Hepatocyte (in vitro differentiated cells): Measurements from ENCODE around the gene FBXL3. TPM values are rescaled to one million over a fixed set of nuclear protein-coding genes. Genes with fewer than 3 reads are reported as not detected.

Experiments used
- DNase-seq: peaks from one replicate; pipeline ENCODE4 v3.0.0-alpha.2; 2016; ENCODE audit warnings: low spot score
- H2AFZ ChIP-seq: fragments of 200-600 bp; sonication (generic); 2 replicates; pipeline ENCODE4 v1.6.0; 2016; ENCODE audit warnings: antibody characterized with exemption, mild to moderate bottlenecking
- H3K27ac ChIP-seq: fragments of 200-600 bp; sonication (generic); 2 replicates; pipeline ENCODE4 v1.5.1; 2016; ENCODE audit warnings: mild to moderate bottlenecking
- H3K27me3 ChIP-seq: fragments of 200-600 bp; sonication (generic); 2 replicates; pipeline ENCODE4 v1.6.1; 2016
- H3K36me3 ChIP-seq: fragments of 200-600 bp; sonication (generic); replicated peaks from 2 replicates; pipeline ENCODE4 v1.5.1; 2016; ENCODE audit warnings: low read depth; ENCODE audit not compliant: insufficient read depth
- H3K4me1 ChIP-seq: fragments of 200-600 bp; sonication (generic); 2 replicates; pipeline ENCODE4 v1.5.1; 2016; ENCODE audit warnings: mild to moderate bottlenecking, moderate library complexity; ENCODE audit not compliant: insufficient read depth
- H3K4me2 ChIP-seq: fragments of 200-600 bp; sonication (generic); 2 replicates; pipeline ENCODE4 v1.6.0; 2016
- H3K4me3 ChIP-seq: fragments of 200-600 bp; sonication (generic); 2 replicates; pipeline ENCODE4 v1.5.1; 2016; ENCODE audit warnings: mild to moderate bottlenecking
- H3K79me2 ChIP-seq: fragments of 200-600 bp; sonication (generic); 2 replicates; pipeline ENCODE4 v1.6.0; 2017; ENCODE audit warnings: mild to moderate bottlenecking
- H3K9me2 ChIP-seq: fragments of 200-600 bp; sonication (generic); replicated peaks from 2 replicates; pipeline ENCODE4 v1.6.0; 2017; ENCODE audit warnings: mild to moderate bottlenecking; ENCODE audit not compliant: insufficient read depth
- H3K9me3 ChIP-seq: fragments of 200-600 bp; sonication (generic); 2 replicates; pipeline ENCODE4 v1.5.1; 2016; ENCODE audit warnings: low read depth, mild to moderate bottlenecking
- H4K20me1 ChIP-seq: fragments of 200-600 bp; sonication (generic); 2 replicates; pipeline ENCODE4 v1.6.0; 2016; ENCODE audit warnings: mild to moderate bottlenecking; ENCODE audit not compliant: insufficient read depth, poor library complexity, severe bottlenecking
- CTCF ChIP-seq: fragments of 200-600 bp; sonication (generic); IDR thresholded peaks from 2 replicates; pipeline ENCODE4 v1.5.1; 2016; ENCODE audit warnings: antibody characterized with exemption, mild to moderate bottlenecking; ENCODE audit not compliant: poor library complexity
- EZH2 ChIP-seq: fragments of 200-600 bp; sonication (generic); IDR thresholded peaks from 2 replicates; pipeline ENCODE4 v1.6.1; 2016; ENCODE audit warnings: antibody characterized with exemption, mild to moderate bottlenecking, borderline replicate concordance
- EZH2phosphoT487 ChIP-seq: fragments of 200-600 bp; sonication (generic); IDR thresholded peaks from one replicate; pipeline ENCODE4 v1.6.1; 2018; ENCODE audit warnings: antibody characterized with exemption, mild to moderate bottlenecking, low read depth, moderate library complexity; ENCODE audit not compliant: unreplicated experiment, severe bottlenecking
- WGBS: methylation state at CpG from one replicate; pipeline ENCODE4 v1.1.6; 2016; ENCODE audit warnings: low lambda C conversion rate; ENCODE audit errors: missing lambda C conversion rate; 5-methylcytosine and 5-hydroxymethylcytosine counted together
- polyA plus RNA-seq: library from polyadenylated mRNA; unstranded; fragments of >200 nt; fragmentation: Nextera tagmentation; extraction: Ambion mirVana; gene quantifications from 2 replicates; pipeline ENCODE4 v1.2.1, GENCODE V29; 2016
- total RNA-seq: library from RNA; depleted of rRNA; stranded (reverse); fragments of >200 nt; gene quantifications from 2 replicates; pipeline ENCODE4 v1.2.3, GENCODE V29; 2014

Gene FBXL3
- total and polyA plus RNA-seq, 2 experiments from 2014 or later = 25.1 to 61.8 TPM

DNA sequence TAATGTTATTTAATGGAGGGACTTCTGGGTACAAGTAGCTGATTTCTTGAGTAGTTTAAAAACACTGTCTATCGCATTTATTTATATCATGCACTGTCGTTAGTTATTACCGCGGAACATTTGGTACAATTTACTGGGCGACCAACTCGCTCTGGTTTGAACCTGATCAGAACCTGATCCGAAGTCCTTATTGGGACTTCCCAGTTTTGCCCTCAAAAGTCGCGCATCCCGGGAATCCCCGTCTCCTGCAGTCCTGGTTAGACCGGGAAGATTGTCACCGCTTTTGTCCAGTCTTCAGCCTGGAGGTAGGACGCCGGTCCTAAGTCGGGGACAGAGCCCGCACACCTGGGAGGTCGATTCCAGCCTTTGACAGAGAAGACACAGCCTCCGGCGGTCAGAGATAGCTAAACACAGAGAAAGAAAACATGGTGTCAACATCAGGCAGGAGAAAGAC is 34.4 kb downstream of the FBXL3 start:
- under 1% methylated on average over 20 of the region's 20 CpGs for WGBS
- Histone ChIP-seq H3K4me1 (peaks cover 6% of the 10 kb centered on the region), H4K20me1 (no peaks in the 10 kb centered on the region), H3K79me2 (peaks cover 25% of the 10 kb centered on the region), H3K4me2 (peak overlapping the region; percentile 87), H3K27ac (peak overlapping the region; percentile 96), H3K9me3 (no peaks in the 10 kb centered on the region), H3K9me2 (no peaks in the 10 kb centered on the region), H2AFZ (peak overlapping the region; percentile 64), H3K36me3 (no peaks in the 10 kb centered on the region), H3K4me3 (peak overlapping the region; percentile 47), H3K27me3 (no peaks in the 10 kb centered on the region)
- TF ChIP-seq EZH2 (no peak), EZH2phosphoT487 (no peak), CTCF (no peak)
- DNase-seq = peak; percentile 62

DNA sequence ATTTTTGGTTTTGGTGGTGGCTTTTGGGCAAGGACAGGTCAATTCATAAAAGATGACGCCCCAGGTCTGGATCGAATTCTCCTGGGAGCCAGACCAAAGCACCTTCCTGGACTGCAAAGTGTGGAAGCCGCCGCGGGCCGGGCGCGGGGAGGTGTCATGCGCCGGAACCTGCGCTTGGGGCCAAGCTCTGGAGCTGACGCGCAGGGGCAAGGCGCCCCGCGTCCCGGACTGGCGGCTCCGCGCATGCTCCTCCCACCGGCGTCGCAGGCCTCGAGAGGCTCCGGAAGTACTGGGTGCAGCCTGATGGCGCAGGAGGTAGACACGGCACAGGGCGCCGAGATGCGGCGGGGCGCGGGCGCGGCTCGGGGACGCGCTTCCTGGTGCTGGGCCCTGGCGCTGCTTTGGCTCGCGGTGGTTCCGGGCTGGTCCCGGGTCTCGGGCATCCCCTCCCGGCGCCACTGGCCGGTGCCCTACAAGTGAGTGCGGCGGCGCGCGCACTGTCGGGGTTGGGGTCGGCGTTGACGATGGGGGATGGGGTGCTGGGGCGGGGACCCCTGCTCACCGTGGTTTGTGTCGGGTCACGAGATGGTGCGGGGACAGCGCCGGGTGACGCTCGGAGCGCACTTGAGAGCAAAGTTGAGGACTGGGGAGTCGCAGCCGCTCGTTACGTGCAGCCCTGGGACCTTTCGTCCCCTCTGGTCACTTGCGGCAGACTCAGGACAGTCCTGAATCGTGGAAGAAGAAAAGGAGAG is 35.0 kb downstream of the FBXL3 start, which contains the start of gene CLN5:
TSS of gene CLN5 (plus strand) at position 286 of the 752 bp plus-strand sequence. CDS start at position 304, 18 bp downstream.
- no peak for TF ChIP-seq EZH2
- no peak for TF ChIP-seq EZH2phosphoT487
- no peak for TF ChIP-seq CTCF
- peaks cover 25% of the 10 kb centered on the region for H3K79me2 ChIP-seq
- DNase-seq = peak; percentile 97
- no peaks in the 10 kb centered on the region for H3K9me3 ChIP-seq
- H3K27ac ChIP-seq = peak within 1 kb of the TSS; percentile 96
- H3K9me2 ChIP-seq = no peaks in the 10 kb centered on the region
- H3K4me2 ChIP-seq = peak within 1 kb of the TSS; percentile 87
- peak within 1 kb of the TSS; percentile 47 for H3K4me3 ChIP-seq
- 2% methylated on average over 45 of the region's 73 CpGs for WGBS
- H2AFZ ChIP-seq = peak within 1 kb of the TSS; percentile 98
- H3K4me1 ChIP-seq = peaks cover 6% of the 10 kb centered on the region
- no peaks in the 10 kb centered on the region for H4K20me1 ChIP-seq
- H3K27me3 ChIP-seq = no peaks in the 10 kb centered on the region
- H3K36me3 ChIP-seq = no peaks in the 10 kb centered on the region

GRCh38 chr13:76991432-76991795 is 35.5 kb downstream of the FBXL3 start:
- Histone ChIP-seq H3K4me2 (peak overlapping the region; percentile 87), H3K9me2 (no peaks in the 10 kb centered on the region), H3K4me1 (peaks cover 6% of the 10 kb centered on the region), H2AFZ (peak overlapping the region; percentile 98), H3K9me3 (no peaks in the 10 kb centered on the region), H3K79me2 (peaks cover 25% of the 10 kb centered on the region), H3K27me3 (no peaks in the 10 kb centered on the region), H3K4me3 (peak overlapping the region; percentile 46), H3K27ac (peak overlapping the region; percentile 96), H4K20me1 (no peaks in the 10 kb centered on the region), H3K36me3 (no peaks in the 10 kb centered on the region)
- 38% methylated on average over 15 of the region's 15 CpGs for WGBS
- TF ChIP-seq EZH2phosphoT487 (no peak), EZH2 (no peak), CTCF (no peak)
- DNase-seq = peak; percentile 13
